Activated CD8-positive, alpha-beta T cell treated with anti-CD3 and anti-CD28 coated beads for 36 hours (primary cell): ENCODE data around the gene CTTNBP2. TPM values are rescaled to one million over a fixed set of nuclear protein-coding genes. Genes with fewer than 3 reads are reported as not detected.

Source experiments
- ATAC-seq: fragments of 200-7000 bp; cut with Tn5 transposase; one replicate; pipeline ENCODE4 v1.10.0; 2021; ENCODE audit warnings: mild to moderate bottlenecking, moderate library complexity
- CTCF ChIA-PET: fragments of 350-600 bp; sonication (Branson Sonifier 250); formaldehyde crosslinking; loops from one replicate; lab custom pipeline; 2021; ENCODE audit warnings: antibody characterized with exemption; lab: Charles Lee
- POLR2A ChIA-PET: fragments of 350-600 bp; sonication (Branson Sonifier 250); formaldehyde crosslinking; loops from one replicate; lab custom pipeline; 2021; ENCODE audit warnings: antibody characterized with exemption; lab: Charles Lee
- DNase-seq: peaks from one replicate; pipeline ENCODE4 v3.0.0-alpha.2; 2020
- H3K27ac Mint-ChIP-seq: one replicate; pipeline ENCODE4 v1.8.0; 2021; ENCODE audit warnings: mild to moderate bottlenecking, mixed read lengths
- H3K27me3 Mint-ChIP-seq: one replicate; pipeline ENCODE4 v1.8.0; 2021; ENCODE audit warnings: mixed read lengths
- H3K36me3 Mint-ChIP-seq: one replicate; pipeline ENCODE4 v1.8.0; 2021; ENCODE audit warnings: low read depth, mixed read lengths
- H3K4me1 Mint-ChIP-seq: one replicate; pipeline ENCODE4 v1.8.0; 2021; ENCODE audit warnings: low read depth, mixed read lengths
- H3K4me3 Mint-ChIP-seq: one replicate; pipeline ENCODE4 v1.8.0; 2021; ENCODE audit warnings: mild to moderate bottlenecking, moderate library complexity, mixed read lengths
- H3K9me3 Mint-ChIP-seq: one replicate; pipeline ENCODE4 v1.8.0; 2021; ENCODE audit warnings: mixed read lengths
- CTCF ChIP-seq: fragments of 200-600 bp; IDR thresholded peaks from one replicate; pipeline ENCODE4 v1.8.0; 2022; ENCODE audit warnings: antibody characterized with exemption, mild to moderate bottlenecking
- intact Hi-C: fragments of 100-400 bp; cut with micrococcal nuclease; formaldehyde crosslinking; loops from one replicate; pipeline ENCODE4 v1.10.0; 2022
- total RNA-seq, 2 experiments: library from RNA; stranded (reverse); gene quantifications; one replicate each; pipeline ENCODE4 v1.2.3, GENCODE V29; 2021

The CTTNBP2 gene
- total RNA-seq, 2 experiments from 2014 or later: not detected

- CTCF ChIA-PET: no interaction called here
- intact Hi-C loops: no loop called here
- ATAC-seq: no peak
- no peak for TF ChIP-seq CTCF
- no peak overlapping the region for H3K4me3 Mint-ChIP-seq
- no peak for DNase-seq
- no peaks in the 10 kb centered on the region for H3K36me3 Mint-ChIP-seq
- no peaks in the 10 kb centered on the region for H3K4me1 Mint-ChIP-seq
- H3K27me3 Mint-ChIP-seq: no peaks in the 10 kb centered on the region
- no peak overlapping the region for H3K27ac Mint-ChIP-seq
- POLR2A ChIA-PET: no interaction called here
- H3K9me3 Mint-ChIP-seq: no peaks in the 10 kb centered on the region
Measured at GRCh38 chr7:117818232-117818631, 55.0 kb downstream of the CTTNBP2 start.

- no peak overlapping the region for H3K4me3 Mint-ChIP-seq
- intact Hi-C loops: no loop called here
- no peak for DNase-seq
- H3K27me3 Mint-ChIP-seq: no peaks in the 10 kb centered on the region
- H3K27ac Mint-ChIP-seq: no peak overlapping the region
- H3K9me3 Mint-ChIP-seq: no peaks in the 10 kb centered on the region
- H3K36me3 Mint-ChIP-seq: no peaks in the 10 kb centered on the region
- no peak for ATAC-seq
- no peaks in the 10 kb centered on the region for H3K4me1 Mint-ChIP-seq
- TF ChIP-seq CTCF: no peak
- POLR2A ChIA-PET: no interaction called here
- CTCF ChIA-PET: no interaction called here
Measured at GRCh38 chr7:117816727-117817126, 56.5 kb downstream of the CTTNBP2 start.

- Mint-ChIP-seq H3K9me3 (no peaks in the 10 kb centered on the region), H3K27me3 (no peaks in the 10 kb centered on the region), H3K27ac (no peak overlapping the region), H3K4me3 (no peak overlapping the region), H3K36me3 (no peaks in the 10 kb centered on the region), H3K4me1 (no peaks in the 10 kb centered on the region)
- ATAC-seq: no peak
- CTCF ChIA-PET: no interaction called here
- intact Hi-C loops: no loop called here
- TF ChIP-seq CTCF: no peak
- no peak for DNase-seq
- POLR2A ChIA-PET: no interaction called here
Measured at GRCh38 chr7:117811696-117812095, 61.5 kb downstream of the CTTNBP2 start.

- no peaks in the 10 kb centered on the region for H3K9me3 Mint-ChIP-seq
- DNase-seq: no peak
- no peak overlapping the region for H3K4me3 Mint-ChIP-seq
- no peak overlapping the region for H3K27ac Mint-ChIP-seq
- no peaks in the 10 kb centered on the region for H3K36me3 Mint-ChIP-seq
- CTCF ChIA-PET: no interaction called here
- POLR2A ChIA-PET: no interaction called here
- H3K27me3 Mint-ChIP-seq: peaks cover under 1% of the 10 kb centered on the region
- intact Hi-C loops: no loop called here
- TF ChIP-seq CTCF: no peak
- H3K4me1 Mint-ChIP-seq: no peaks in the 10 kb centered on the region
- no peak for ATAC-seq
Measured at GRCh38 chr7:117810642-117811512, 62.4 kb downstream of the CTTNBP2 start.

- H3K27ac Mint-ChIP-seq: no peak overlapping the region
Measured at GRCh38 chr7:117809958-117810357, 63.3 kb downstream of the CTTNBP2 start.

More at GRCh38 chr7:117809958-117810357, 63.3 kb downstream of the CTTNBP2 start:
- no peak overlapping the region for H3K4me3 Mint-ChIP-seq
- H3K36me3 Mint-ChIP-seq: no peaks in the 10 kb centered on the region
- POLR2A ChIA-PET: no interaction called here
- H3K27me3 Mint-ChIP-seq: peaks cover 1% of the 10 kb centered on the region
- H3K9me3 Mint-ChIP-seq: no peaks in the 10 kb centered on the region
- ATAC-seq (no peak), DNase-seq (no peak)
- H3K4me1 Mint-ChIP-seq: no peaks in the 10 kb centered on the region
- CTCF ChIA-PET: no interaction called here
- intact Hi-C loops: no loop called here
- no peak for TF ChIP-seq CTCF
